HepG2 (cell line): ENCODE measurements around the gene MIDN. TPM values are rescaled to one million over a fixed set of nuclear protein-coding genes. Genes with fewer than 3 reads are reported as not detected.

Source experiments
- ARNTL ChIP-seq: sonication (generic); formaldehyde crosslinking; IDR thresholded peaks from 2 replicates; pipeline ENCODE4 v1.4.0; 2020; ENCODE audit warnings: mild to moderate bottlenecking, missing genetic modification reagents
- CEBPB ChIP-seq: IDR thresholded peaks from 2 replicates; pipeline ENCODE4 v1.6.1; 2011; ENCODE audit warnings: low read depth, low read length, improper control_type of control experiment, borderline replicate concordance
- DMAP1 ChIP-seq: IDR thresholded peaks from 2 replicates; pipeline ENCODE4 v1.6.1; 2016
- ELF3 ChIP-seq: IDR thresholded peaks from 2 replicates; pipeline ENCODE4 v1.6.1; 2016; ENCODE audit warnings: missing genetic modification reagents, missing compliant biosample characterization
- IRF2 ChIP-seq: IDR thresholded peaks from 2 replicates; pipeline ENCODE4 v1.6.1; 2018; ENCODE audit warnings: missing genetic modification reagents, missing compliant biosample characterization
- LCORL ChIP-seq, 2 experiments: fragments of 450-650 bp in 1 of 2; sonication (generic) in 1 of 2; formaldehyde crosslinking in 1 of 2; IDR thresholded peaks; 2 replicates each; pipeline versions ENCODE4 v1.5.0 to v1.6.1; 2017 to 2020; ENCODE audit warnings: antibody characterized with exemption in 1 of 2, missing genetic modification reagents in 1 of 2
- MED1 ChIP-seq: sonication (generic); formaldehyde crosslinking; IDR thresholded peaks from 2 replicates; pipeline ENCODE4 v1.4.0; 2020; ENCODE audit warnings: missing genetic modification reagents
- NCOA2 ChIP-seq: sonication (generic); formaldehyde crosslinking; IDR thresholded peaks from 2 replicates; pipeline ENCODE4 v1.8.0; 2022; ENCODE audit warnings: inconsistent platforms
- NFKB2 ChIP-seq: sonication (generic); formaldehyde crosslinking; IDR thresholded peaks from 2 replicates; pipeline ENCODE4 v1.4.0; 2020; ENCODE audit warnings: missing genetic modification reagents, borderline replicate concordance
- POLR2A ChIP-seq, 2 experiments: IDR thresholded peaks; 2 replicates each; pipeline ENCODE4 v1.6.1; 2011; ENCODE audit warnings: low read depth in 2 of 2, low read length in 2 of 2, mild to moderate bottlenecking in 1 of 2, moderate library complexity in 1 of 2; ENCODE audit not compliant: insufficient read depth in 1 of 2
- SYNCRIP ChIP-seq: fragments of 200-400 bp; formaldehyde crosslinking; IDR thresholded peaks from 2 replicates; pipeline ENCODE4 v1.6.1; 2018; ENCODE audit warnings: mild to moderate bottlenecking, low read depth, low read length; ENCODE audit not compliant: insufficient read depth
- ZBTB42 ChIP-seq: sonication (generic); formaldehyde crosslinking; IDR thresholded peaks from 2 replicates; pipeline ENCODE4 v1.5.0; 2020; ENCODE audit warnings: mild to moderate bottlenecking, missing genetic modification reagents
- ZNF430 ChIP-seq: sonication (generic); formaldehyde crosslinking; IDR thresholded peaks from 2 replicates; pipeline ENCODE4 v1.9.0; 2021; ENCODE audit warnings: mild to moderate bottlenecking, missing genetic modification reagents
- ZNF589 ChIP-seq: sonication (generic); formaldehyde crosslinking; conservative IDR thresholded peaks from 2 replicates; pipeline ENCODE4 v1.8.0; 2022; ENCODE audit warnings: mild to moderate bottlenecking, moderate library complexity, missing genetic modification reagents
- ZNF713 ChIP-seq: sonication (generic); formaldehyde crosslinking; IDR thresholded peaks from 2 replicates; pipeline ENCODE4 v1.4.0; 2020; ENCODE audit warnings: mild to moderate bottlenecking, missing genetic modification reagents
- polyA plus RNA-seq, 8 experiments: library from polyadenylated mRNA; depleted of rRNA in 3 of 8; stranded (reverse) in 7 of 8; unstranded in 1 of 8; fragments of >200 nt; fragmentation: Illumina TruSeq in 4 of 8; extraction: Trizol in 4 of 8; gene quantifications; 2 replicates each; pipeline versions ENCODE4 v1.2.1 to v1.2.3, GENCODE V29; 2011 to 2016; ENCODE audit warnings: low read depth in 4 of 8, missing spikeins in 1 of 8, mixed read lengths in 1 of 8; ENCODE audit not compliant: insufficient read depth in 1 of 8
- total RNA-seq, 5 experiments: library from RNA; depleted of rRNA; stranded (reverse); fragments of >200 nt; fragmentation: Illumina TruSeq; extraction: Trizol; gene quantifications; 2 replicates each; pipeline ENCODE4 v1.2.3, GENCODE V29; 2016; ENCODE audit warnings: low read depth in 1 of 5
- TF ChIP-seq, protein P1 (sequence below): IDR thresholded peaks from 2 replicates; pipeline ENCODE4 v1.6.1; 2016; ENCODE audit warnings: low read depth, missing genetic modification reagents, missing compliant biosample characterization
- TF ChIP-seq, protein P2 (sequence below): sonication (generic); formaldehyde crosslinking; IDR thresholded peaks from 2 replicates; pipeline ENCODE4 v1.4.0; 2020; ENCODE audit warnings: missing genetic modification reagents, low read depth, mild to moderate bottlenecking, borderline replicate concordance
- TF ChIP-seq, protein P3 (sequence below): sonication (generic); formaldehyde crosslinking; IDR thresholded peaks from 2 replicates; pipeline ENCODE4 v1.8.0; 2022; ENCODE audit warnings: missing genetic modification reagents, mild to moderate bottlenecking, borderline replicate concordance
- TF ChIP-seq, protein P4 (sequence below): sonication (generic); formaldehyde crosslinking; IDR thresholded peaks from 2 replicates; pipeline ENCODE4 v1.4.0; 2020; ENCODE audit warnings: mild to moderate bottlenecking, missing genetic modification reagents

MIDN gene
- total and polyA plus RNA-seq, 2 of the 13 experiments (the other 11 are each of a cell fraction or from before 2014, with no cell fraction given), result 8.4 to 18.0 TPM

DNA sequence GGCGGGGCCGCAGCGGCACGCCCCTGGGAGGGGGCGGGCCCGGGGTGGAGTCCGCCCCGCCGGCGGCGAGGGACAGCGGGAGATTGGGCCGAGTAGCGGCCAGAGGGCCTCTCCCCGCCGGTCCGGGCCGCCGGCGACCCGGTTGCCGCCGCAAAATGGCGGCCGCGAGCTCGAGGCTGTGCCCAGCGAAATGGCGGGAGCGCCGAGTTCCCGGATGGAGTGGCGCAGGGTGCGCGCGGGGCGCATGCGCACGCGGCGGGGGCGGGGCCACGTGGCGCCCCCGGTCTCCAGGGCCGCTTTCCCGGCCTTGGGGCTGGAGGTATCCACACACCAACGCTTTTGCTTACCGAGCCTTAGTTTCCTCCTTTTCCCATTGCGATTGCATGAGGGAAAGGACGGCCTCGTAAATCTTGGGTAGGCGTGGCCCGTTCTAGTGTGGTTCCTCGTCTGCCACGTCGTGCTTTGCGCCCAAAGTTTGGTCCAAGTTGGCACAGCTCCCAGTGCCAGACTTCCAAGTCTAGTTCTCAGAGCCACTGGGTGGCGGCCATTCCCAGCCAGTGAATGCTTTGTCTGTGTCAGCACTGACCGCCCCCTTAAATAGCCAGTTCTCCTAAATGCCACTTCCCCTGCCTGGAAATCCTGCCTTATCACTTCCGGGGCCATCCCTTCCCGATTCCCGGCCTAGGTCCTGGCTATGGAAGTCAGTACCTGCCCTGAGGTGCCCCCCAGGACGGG is 21.3 kb downstream of the MIDN start (continued):
- TF ChIP-seq, protein P1, sequence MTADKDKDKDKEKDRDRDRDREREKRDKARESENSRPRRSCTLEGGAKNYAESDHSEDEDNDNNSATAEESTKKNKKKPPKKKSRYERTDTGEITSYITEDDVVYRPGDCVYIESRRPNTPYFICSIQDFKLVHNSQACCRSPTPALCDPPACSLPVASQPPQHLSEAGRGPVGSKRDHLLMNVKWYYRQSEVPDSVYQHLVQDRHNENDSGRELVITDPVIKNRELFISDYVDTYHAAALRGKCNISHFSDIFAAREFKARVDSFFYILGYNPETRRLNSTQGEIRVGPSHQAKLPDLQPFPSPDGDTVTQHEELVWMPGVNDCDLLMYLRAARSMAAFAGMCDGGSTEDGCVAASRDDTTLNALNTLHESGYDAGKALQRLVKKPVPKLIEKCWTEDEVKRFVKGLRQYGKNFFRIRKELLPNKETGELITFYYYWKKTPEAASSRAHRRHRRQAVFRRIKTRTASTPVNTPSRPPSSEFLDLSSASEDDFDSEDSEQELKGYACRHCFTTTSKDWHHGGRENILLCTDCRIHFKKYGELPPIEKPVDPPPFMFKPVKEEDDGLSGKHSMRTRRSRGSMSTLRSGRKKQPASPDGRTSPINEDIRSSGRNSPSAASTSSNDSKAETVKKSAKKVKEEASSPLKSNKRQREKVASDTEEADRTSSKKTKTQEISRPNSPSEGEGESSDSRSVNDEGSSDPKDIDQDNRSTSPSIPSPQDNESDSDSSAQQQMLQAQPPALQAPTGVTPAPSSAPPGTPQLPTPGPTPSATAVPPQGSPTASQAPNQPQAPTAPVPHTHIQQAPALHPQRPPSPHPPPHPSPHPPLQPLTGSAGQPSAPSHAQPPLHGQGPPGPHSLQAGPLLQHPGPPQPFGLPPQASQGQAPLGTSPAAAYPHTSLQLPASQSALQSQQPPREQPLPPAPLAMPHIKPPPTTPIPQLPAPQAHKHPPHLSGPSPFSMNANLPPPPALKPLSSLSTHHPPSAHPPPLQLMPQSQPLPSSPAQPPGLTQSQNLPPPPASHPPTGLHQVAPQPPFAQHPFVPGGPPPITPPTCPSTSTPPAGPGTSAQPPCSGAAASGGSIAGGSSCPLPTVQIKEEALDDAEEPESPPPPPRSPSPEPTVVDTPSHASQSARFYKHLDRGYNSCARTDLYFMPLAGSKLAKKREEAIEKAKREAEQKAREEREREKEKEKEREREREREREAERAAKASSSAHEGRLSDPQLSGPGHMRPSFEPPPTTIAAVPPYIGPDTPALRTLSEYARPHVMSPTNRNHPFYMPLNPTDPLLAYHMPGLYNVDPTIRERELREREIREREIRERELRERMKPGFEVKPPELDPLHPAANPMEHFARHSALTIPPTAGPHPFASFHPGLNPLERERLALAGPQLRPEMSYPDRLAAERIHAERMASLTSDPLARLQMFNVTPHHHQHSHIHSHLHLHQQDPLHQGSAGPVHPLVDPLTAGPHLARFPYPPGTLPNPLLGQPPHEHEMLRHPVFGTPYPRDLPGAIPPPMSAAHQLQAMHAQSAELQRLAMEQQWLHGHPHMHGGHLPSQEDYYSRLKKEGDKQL (CRISPR knock-in tag), result no peak
- TF ChIP-seq ZNF430 (0 out of 2 replicates have a peak, but pooled peaks have one; percentile 1), IRF2 (CRISPR knock-in tag) (no peak), ZBTB42 (peak; percentile 20; the same call in 1 of the 2 replicates), ZNF589 (CRISPR knock-in tag) (0 out of 2 replicates have a peak, but pooled peaks have one; percentile 19), DMAP1 (peak; percentile 73), ZNF713 (CRISPR knock-in tag) (no peak), CEBPB (no peak), SYNCRIP (no peak), MED1 (CRISPR knock-in tag) (0 out of 2 replicates have a peak, but pooled peaks have one; percentile 13), ARNTL (peak; percentile 3; the same call in 1 of the 2 replicates), POLR2A (IDR thresholded peaks at IDR 0.05; ENCODE audit: insufficient read depth in 1 of 2, low read depth in 2 of 2, low read length in 2 of 2) (peak in 1 of 2 experiments; percentile 89; a peak in 2 of 4 replicates), NCOA2 (CRISPR knock-in tag) (no peak), NFKB2 (CRISPR knock-in tag) (peak; percentile 6; the same call in 1 of the 2 replicates), LCORL (IDR thresholded peaks at IDR 0.05) (no peak), LCORL (CRISPR knock-in tag; IDR thresholded peaks at IDR 0.05) (peak; percentile 52; the same call in 1 of the 2 replicates), ELF3 (no peak; the same call in 1 of the 2 replicates)
- TF ChIP-seq, protein P2, sequence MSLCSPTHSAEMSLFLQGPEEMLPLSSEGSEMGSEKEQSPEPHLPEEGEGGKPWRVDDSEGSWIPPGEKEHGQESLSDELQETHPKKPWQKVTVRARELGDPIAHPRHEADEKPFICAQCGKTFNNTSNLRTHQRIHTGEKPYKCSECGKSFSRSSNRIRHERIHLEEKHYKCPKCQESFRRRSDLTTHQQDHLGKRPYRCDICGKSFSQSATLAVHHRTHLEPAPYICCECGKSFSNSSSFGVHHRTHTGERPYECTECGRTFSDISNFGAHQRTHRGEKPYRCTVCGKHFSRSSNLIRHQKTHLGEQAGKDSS (CRISPR knock-in tag), result peak; percentile 22; the same call in 1 of the 2 replicates
- TF ChIP-seq, protein P3, sequence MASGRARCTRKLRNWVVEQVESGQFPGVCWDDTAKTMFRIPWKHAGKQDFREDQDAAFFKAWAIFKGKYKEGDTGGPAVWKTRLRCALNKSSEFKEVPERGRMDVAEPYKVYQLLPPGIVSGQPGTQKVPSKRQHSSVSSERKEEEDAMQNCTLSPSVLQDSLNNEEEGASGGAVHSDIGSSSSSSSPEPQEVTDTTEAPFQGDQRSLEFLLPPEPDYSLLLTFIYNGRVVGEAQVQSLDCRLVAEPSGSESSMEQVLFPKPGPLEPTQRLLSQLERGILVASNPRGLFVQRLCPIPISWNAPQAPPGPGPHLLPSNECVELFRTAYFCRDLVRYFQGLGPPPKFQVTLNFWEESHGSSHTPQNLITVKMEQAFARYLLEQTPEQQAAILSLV (CRISPR knock-in tag), result peak; percentile 37; the same call in 1 of the 2 replicates
- TF ChIP-seq, protein P4, sequence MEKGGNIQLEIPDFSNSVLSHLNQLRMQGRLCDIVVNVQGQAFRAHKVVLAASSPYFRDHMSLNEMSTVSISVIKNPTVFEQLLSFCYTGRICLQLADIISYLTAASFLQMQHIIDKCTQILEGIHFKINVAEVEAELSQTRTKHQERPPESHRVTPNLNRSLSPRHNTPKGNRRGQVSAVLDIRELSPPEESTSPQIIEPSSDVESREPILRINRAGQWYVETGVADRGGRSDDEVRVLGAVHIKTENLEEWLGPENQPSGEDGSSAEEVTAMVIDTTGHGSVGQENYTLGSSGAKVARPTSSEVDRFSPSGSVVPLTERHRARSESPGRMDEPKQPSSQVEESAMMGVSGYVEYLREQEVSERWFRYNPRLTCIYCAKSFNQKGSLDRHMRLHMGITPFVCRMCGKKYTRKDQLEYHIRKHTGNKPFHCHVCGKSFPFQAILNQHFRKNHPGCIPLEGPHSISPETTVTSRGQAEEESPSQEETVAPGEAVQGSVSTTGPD (CRISPR knock-in tag), result no peak
